GM10266 (cell line): ENCODE measurements around the gene SLC26A6.

Source experiments
- DNase-seq: peaks from one replicate; pipeline ENCODE4 v3.0.0; 2012; ENCODE audit errors: extremely low spot score
- CTCF ChIP-seq: IDR thresholded peaks from 2 replicates; pipeline ENCODE4 v1.5.1; 2012; ENCODE audit warnings: mild to moderate bottlenecking, low read depth; ENCODE audit not compliant: control insufficient read depth, insufficient read depth; ENCODE audit errors: missing control alignments

The SLC26A6 gene

GRCh38 chr3:48598323-48599076, 36.8 kb downstream of the SLC26A6 start:
- no peak for TF ChIP-seq CTCF
- DNase-seq: no peak

GRCh38 chr3:48597408-48597800, 37.9 kb downstream of the SLC26A6 start:
- no peak for DNase-seq
- TF ChIP-seq CTCF: no peak

- no peak for DNase-seq
- no peak for TF ChIP-seq CTCF
Measured at GRCh38 chr3:48596676-48597407, 38.4 kb downstream of the SLC26A6 start.

GRCh38 chr3:48596157-48596556, 39.1 kb downstream of the SLC26A6 start:
- DNase-seq: no peak
- TF ChIP-seq CTCF: no peak

GRCh38 chr3:48595526-48596121, 39.6 kb downstream of the SLC26A6 start:
- TF ChIP-seq CTCF: no peak
- DNase-seq: no peak

- peak; percentile 61 for DNase-seq
- no peak for TF ChIP-seq CTCF
Measured at GRCh38 chr3:48595075-48595525, 40.2 kb downstream of the SLC26A6 start, which contains the start of gene COL7A1. Gene COL7A1, minus strand, starts transcription at chr3:48595329. Its CDS starts 170 bp downstream, at chr3:48595159.
